Measurements from ENCODE around the gene EMC6. TPM values are rescaled to one million over a fixed set of nuclear protein-coding genes. Genes with fewer than 3 reads are reported as not detected.
"Not testable (repeated sequence)": the region's sequence is repeated elsewhere in the genome, so short reads cannot be mapped to it uniquely, and the experiment has no call there.

The EMC6 gene
- total RNA-seq, 1 experiment from 2014 or later, result 62.4 TPM

DNA sequence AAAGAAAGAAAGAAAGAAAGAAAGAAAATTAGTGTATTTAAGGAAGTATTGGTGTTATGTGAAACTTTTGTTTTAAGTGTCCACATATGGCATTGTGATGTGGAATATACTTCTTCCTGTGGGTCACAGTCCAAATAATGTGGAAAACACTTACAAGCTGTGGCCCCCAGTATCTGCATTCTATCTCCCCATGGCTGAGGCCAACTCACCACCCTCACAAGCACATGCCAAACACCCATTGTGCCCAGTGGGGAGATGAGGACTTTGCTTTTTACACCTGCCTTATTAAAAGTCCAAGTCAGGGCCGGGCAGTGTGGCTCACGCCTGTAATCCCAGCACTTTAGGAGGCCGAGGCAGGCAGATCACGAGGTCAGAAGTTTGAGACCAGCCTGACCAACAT, 31.3 kb downstream of the EMC6 start:
- Histone ChIP-seq H3K27ac (ENCODE audit: low read depth, low read length) (no peak overlapping the region), H3K27me3 (ENCODE audit: insufficient read depth, low read length) (no peaks in the 10 kb centered on the region), H3K36me3 (ENCODE audit: control insufficient read depth in 1 of 2, insufficient read depth in 2 of 2, low read length in 2 of 2) (no peaks in the 10 kb centered on the region), H4K20me1 (ENCODE audit: insufficient read depth) (no peaks in the 10 kb centered on the region), H3K4me3 (replicated peaks in 1 of 2; ENCODE audit: low read depth in 1 of 2, low read length in 2 of 2) (no peak overlapping the region), H3K79me2 (ENCODE audit: insufficient read depth, low read length) (no peaks in the 10 kb centered on the region), H3K9me2 (ENCODE audit: insufficient read depth) (no peaks in the 10 kb centered on the region), H3K4me2 (ENCODE audit: low read length) (no peak overlapping the region), H3K4me1 (ENCODE audit: control insufficient read depth in 1 of 2, insufficient read depth in 2 of 2, low read length in 2 of 2) (peaks cover 0 to 5% of the 10 kb centered on the region in 2 experiments; a peak in 1 of 4 replicates), H2AFZ (ENCODE audit: low read depth, low read length, poor library complexity, severe bottlenecking) (no peak overlapping the region), H3K9ac (ENCODE audit: low read length) (no peak overlapping the region), H3K9me3 (ENCODE audit: control insufficient read depth in 1 of 2, insufficient read depth in 1 of 2, low read depth in 1 of 2, low read length in 2 of 2) (peaks cover 9 to 10% of the 10 kb centered on the region in 2 experiments; a peak in 2 of 4 replicates)
- BruUV-seq (replicated peaks), result no TSS peak
- ChIA-PET POLR2A (no interaction called here), RAD21 (ENCODE audit: low non-redundant PET in 1 of 2, low total read pairs in 2 of 2, uncharacterized antibody in 2 of 2, unreplicated experiment in 2 of 2) (no interaction called here), CTCF (no interaction called here)
- intact Hi-C loops (cut with micrococcal nuclease), result no loop called here
- no peak for DNase-seq (ENCODE audit: low read depth, low spot score)
- TF ChIP-seq RAD21 (IDR thresholded peaks at IDR 0.05; ENCODE audit: low read depth) (no peak), CBX3 (IDR thresholded peaks at IDR 0.05; ENCODE audit: low read depth) (no peak), EGR1 (IDR thresholded peaks at IDR 0.05; ENCODE audit: low read depth) (no peak), POLR2A (IDR thresholded peaks at IDR 0.05; ENCODE audit: borderline replicate concordance, extremely low read depth, insufficient read depth, insufficient read length) (no peak), ELF1 (IDR thresholded peaks at IDR 0.05; ENCODE audit: borderline replicate concordance, low read depth) (no peak), ZFX (IDR thresholded peaks at IDR 0.05) (no peak), CEBPB (IDR thresholded peaks at IDR 0.05; ENCODE audit: low read depth) (no peak), SIN3A (IDR thresholded peaks at IDR 0.05; ENCODE audit: low read depth) (no peak), SRF (IDR thresholded peaks at IDR 0.05; ENCODE audit: low read depth) (no peak), POLR2AphosphoS5 (IDR thresholded peaks at IDR 0.05; ENCODE audit: low read depth, low read length) (no peak)
- TF ChIP-seq, protein P1, sequence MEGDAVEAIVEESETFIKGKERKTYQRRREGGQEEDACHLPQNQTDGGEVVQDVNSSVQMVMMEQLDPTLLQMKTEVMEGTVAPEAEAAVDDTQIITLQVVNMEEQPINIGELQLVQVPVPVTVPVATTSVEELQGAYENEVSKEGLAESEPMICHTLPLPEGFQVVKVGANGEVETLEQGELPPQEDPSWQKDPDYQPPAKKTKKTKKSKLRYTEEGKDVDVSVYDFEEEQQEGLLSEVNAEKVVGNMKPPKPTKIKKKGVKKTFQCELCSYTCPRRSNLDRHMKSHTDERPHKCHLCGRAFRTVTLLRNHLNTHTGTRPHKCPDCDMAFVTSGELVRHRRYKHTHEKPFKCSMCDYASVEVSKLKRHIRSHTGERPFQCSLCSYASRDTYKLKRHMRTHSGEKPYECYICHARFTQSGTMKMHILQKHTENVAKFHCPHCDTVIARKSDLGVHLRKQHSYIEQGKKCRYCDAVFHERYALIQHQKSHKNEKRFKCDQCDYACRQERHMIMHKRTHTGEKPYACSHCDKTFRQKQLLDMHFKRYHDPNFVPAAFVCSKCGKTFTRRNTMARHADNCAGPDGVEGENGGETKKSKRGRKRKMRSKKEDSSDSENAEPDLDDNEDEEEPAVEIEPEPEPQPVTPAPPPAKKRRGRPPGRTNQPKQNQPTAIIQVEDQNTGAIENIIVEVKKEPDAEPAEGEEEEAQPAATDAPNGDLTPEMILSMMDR (IDR thresholded peaks at IDR 0.05 in 2 of 3, conservative IDR thresholded peaks at IDR 0.05 in 1 of 3; ENCODE audit: borderline replicate concordance in 1 of 3, insufficient read depth in 1 of 3, low read depth in 2 of 3, low read length in 2 of 3), result no peak
- TF ChIP-seq, protein P2, sequence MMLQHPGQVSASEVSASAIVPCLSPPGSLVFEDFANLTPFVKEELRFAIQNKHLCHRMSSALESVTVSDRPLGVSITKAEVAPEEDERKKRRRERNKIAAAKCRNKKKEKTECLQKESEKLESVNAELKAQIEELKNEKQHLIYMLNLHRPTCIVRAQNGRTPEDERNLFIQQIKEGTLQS (IDR thresholded peaks at IDR 0.05), result no peak
- TF ChIP-seq, protein P3, sequence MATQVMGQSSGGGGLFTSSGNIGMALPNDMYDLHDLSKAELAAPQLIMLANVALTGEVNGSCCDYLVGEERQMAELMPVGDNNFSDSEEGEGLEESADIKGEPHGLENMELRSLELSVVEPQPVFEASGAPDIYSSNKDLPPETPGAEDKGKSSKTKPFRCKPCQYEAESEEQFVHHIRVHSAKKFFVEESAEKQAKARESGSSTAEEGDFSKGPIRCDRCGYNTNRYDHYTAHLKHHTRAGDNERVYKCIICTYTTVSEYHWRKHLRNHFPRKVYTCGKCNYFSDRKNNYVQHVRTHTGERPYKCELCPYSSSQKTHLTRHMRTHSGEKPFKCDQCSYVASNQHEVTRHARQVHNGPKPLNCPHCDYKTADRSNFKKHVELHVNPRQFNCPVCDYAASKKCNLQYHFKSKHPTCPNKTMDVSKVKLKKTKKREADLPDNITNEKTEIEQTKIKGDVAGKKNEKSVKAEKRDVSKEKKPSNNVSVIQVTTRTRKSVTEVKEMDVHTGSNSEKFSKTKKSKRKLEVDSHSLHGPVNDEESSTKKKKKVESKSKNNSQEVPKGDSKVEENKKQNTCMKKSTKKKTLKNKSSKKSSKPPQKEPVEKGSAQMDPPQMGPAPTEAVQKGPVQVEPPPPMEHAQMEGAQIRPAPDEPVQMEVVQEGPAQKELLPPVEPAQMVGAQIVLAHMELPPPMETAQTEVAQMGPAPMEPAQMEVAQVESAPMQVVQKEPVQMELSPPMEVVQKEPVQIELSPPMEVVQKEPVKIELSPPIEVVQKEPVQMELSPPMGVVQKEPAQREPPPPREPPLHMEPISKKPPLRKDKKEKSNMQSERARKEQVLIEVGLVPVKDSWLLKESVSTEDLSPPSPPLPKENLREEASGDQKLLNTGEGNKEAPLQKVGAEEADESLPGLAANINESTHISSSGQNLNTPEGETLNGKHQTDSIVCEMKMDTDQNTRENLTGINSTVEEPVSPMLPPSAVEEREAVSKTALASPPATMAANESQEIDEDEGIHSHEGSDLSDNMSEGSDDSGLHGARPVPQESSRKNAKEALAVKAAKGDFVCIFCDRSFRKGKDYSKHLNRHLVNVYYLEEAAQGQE (IDR thresholded peaks at IDR 0.05; ENCODE audit: low read depth), result no peak
- no peak for ATAC-seq

DNA sequence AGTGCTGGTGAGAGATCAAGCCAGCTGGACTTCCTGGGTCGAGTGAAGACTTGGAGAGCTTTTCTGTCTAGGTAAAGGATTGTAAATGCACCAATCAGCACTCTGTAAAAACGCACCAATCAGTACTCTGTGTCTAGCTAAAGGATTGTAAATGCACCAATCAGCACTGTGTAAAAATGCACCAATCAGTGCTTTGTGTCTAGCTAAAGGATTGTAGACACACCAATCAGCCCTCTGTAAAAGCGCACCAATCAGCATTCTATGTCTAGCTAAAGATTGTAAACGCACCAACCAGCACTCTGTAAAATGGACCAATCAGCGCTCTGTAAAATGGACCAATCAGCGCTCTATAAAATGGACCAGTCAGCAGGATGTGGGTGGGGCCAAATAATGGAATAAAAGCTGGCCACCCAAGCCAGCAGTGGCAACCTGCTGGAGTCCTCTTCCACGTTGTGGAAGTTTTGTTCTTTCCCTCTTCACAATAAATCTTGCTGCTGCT, 33.5 kb downstream of the EMC6 start:
- H3K4me1 ChIP-seq (ENCODE audit: control insufficient read depth in 1 of 2, insufficient read depth in 2 of 2, low read length in 2 of 2); H3K9me2 ChIP-seq (ENCODE audit: insufficient read depth); H3K36me3 ChIP-seq (ENCODE audit: control insufficient read depth in 1 of 2, insufficient read depth in 2 of 2, low read length in 2 of 2); H3K27ac ChIP-seq (ENCODE audit: low read depth, low read length); H2AFZ ChIP-seq (ENCODE audit: low read depth, low read length, poor library complexity, severe bottlenecking); RAD21 ChIA-PET (ENCODE audit: low non-redundant PET in 1 of 2, low total read pairs in 2 of 2, uncharacterized antibody in 2 of 2, unreplicated experiment in 2 of 2); POLR2A ChIA-PET; H3K9ac ChIP-seq (ENCODE audit: low read length); H3K4me2 ChIP-seq (ENCODE audit: low read length); H3K79me2 ChIP-seq (ENCODE audit: insufficient read depth, low read length); H4K20me1 ChIP-seq (ENCODE audit: insufficient read depth); DNase-seq (ENCODE audit: low read depth, low spot score); H3K4me3 ChIP-seq (replicated peaks in 1 of 2; ENCODE audit: low read depth in 1 of 2, low read length in 2 of 2); intact Hi-C loops (cut with micrococcal nuclease); H3K27me3 ChIP-seq (ENCODE audit: insufficient read depth, low read length); BruUV-seq (replicated peaks): not testable (repeated sequence)
- H3K9me3 ChIP-seq (ENCODE audit: control insufficient read depth in 1 of 2, insufficient read depth in 1 of 2, low read depth in 1 of 2, low read length in 2 of 2), result peaks cover 9 to 10% of the 10 kb centered on the region in 2 experiments; a peak in 2 of 4 replicates
- CTCF ChIA-PET, result interaction anchor here (1.8 kb wide), 1 partner anchor 36 kb away, joined by 4 read pairs; no protein-coding TSS in a partner anchor
- ATAC-seq, result peak; percentile 42; the same call in 1 of the 2 replicates
